H9 (cell line): ENCODE measurements around the gene KY. TPM values are rescaled to one million over a fixed set of nuclear protein-coding genes. Genes with fewer than 3 reads are reported as not detected.

Experiments
- DNase-seq: peaks from one replicate; pipeline ENCODE4 v3.0.0-alpha.2; 2017
- H2AFZ ChIP-seq: one replicate; pipeline ENCODE4 v1.6.1; 2013; ENCODE audit warnings: mild to moderate bottlenecking, low read length, control low read depth, moderate library complexity
- H2AK5ac ChIP-seq: 2 replicates; pipeline ENCODE4 v1.6.1; 2013; ENCODE audit warnings: low read length, control low read depth, mixed read lengths; ENCODE audit not compliant: insufficient read length
- H2BK120ac ChIP-seq: one replicate; pipeline ENCODE4 v1.6.1; 2013; ENCODE audit warnings: low read depth, mild to moderate bottlenecking, low read length, control low read depth, inconsistent platforms; ENCODE audit not compliant: poor library complexity, severe bottlenecking
- H2BK12ac ChIP-seq: 2 replicates; pipeline ENCODE4 v1.6.1; 2013; ENCODE audit warnings: low read length, control low read depth, mixed read lengths, low read depth; ENCODE audit not compliant: insufficient read length
- H2BK15ac ChIP-seq: 2 replicates; pipeline ENCODE4 v1.6.1; 2013; ENCODE audit warnings: low read depth, low read length, control low read depth
- H2BK20ac ChIP-seq: one replicate; pipeline ENCODE4 v1.6.1; 2013; ENCODE audit warnings: low read depth, mild to moderate bottlenecking, low read length, control low read depth, inconsistent platforms; ENCODE audit not compliant: poor library complexity, severe bottlenecking
- H2BK5ac ChIP-seq: 2 replicates; pipeline ENCODE4 v1.6.1; 2013; ENCODE audit warnings: low read length, control low read depth, mixed read lengths; ENCODE audit not compliant: insufficient read length
- H3K14ac ChIP-seq: 2 replicates; pipeline ENCODE4 v1.6.1; 2013; ENCODE audit warnings: low read length, control low read depth; ENCODE audit not compliant: insufficient read depth
- H3K18ac ChIP-seq: 2 replicates; pipeline ENCODE4 v1.6.1; 2013; ENCODE audit warnings: low read depth, mild to moderate bottlenecking, mixed read lengths, low read length, control low read depth; ENCODE audit not compliant: insufficient read length
- H3K23ac ChIP-seq: 2 replicates; pipeline ENCODE4 v1.6.1; 2013; ENCODE audit warnings: low read length, control low read depth, mixed read lengths, low read depth; ENCODE audit not compliant: insufficient read length
- H3K23me2 ChIP-seq: 2 replicates; pipeline ENCODE4 v1.6.1; 2013; ENCODE audit warnings: low read depth, mild to moderate bottlenecking, mixed read lengths, low read length, control low read depth; ENCODE audit not compliant: insufficient read length, poor library complexity, severe bottlenecking
- H3K27ac ChIP-seq: 2 replicates; pipeline ENCODE4 v1.5.1; 2013; ENCODE audit warnings: low read length, control low read depth, mixed read lengths, low read depth; ENCODE audit not compliant: insufficient read length
- H3K27me3 ChIP-seq: 2 replicates; pipeline ENCODE4 v1.6.1; 2013; ENCODE audit warnings: low read length, control low read depth, inconsistent platforms; ENCODE audit not compliant: insufficient read depth
- H3K4ac ChIP-seq: 2 replicates; pipeline ENCODE4 v1.6.1; 2013; ENCODE audit warnings: low read depth, mild to moderate bottlenecking, control low read depth, inconsistent platforms, low read length, moderate library complexity
- H3K4me1 ChIP-seq: 2 replicates; pipeline ENCODE4 v1.6.1; 2013; ENCODE audit warnings: low read length, control low read depth, inconsistent platforms; ENCODE audit not compliant: insufficient read depth
- H3K4me2 ChIP-seq: 2 replicates; pipeline ENCODE4 v1.6.1; 2013; ENCODE audit warnings: low read length, control low read depth, mixed read lengths; ENCODE audit not compliant: insufficient read length, insufficient read depth
- H3K56ac ChIP-seq: 2 replicates; pipeline ENCODE4 v1.6.1; 2013; ENCODE audit warnings: low read depth, mild to moderate bottlenecking, mixed read lengths, low read length, control low read depth; ENCODE audit not compliant: insufficient read length
- H3K79me1 ChIP-seq: 2 replicates; pipeline ENCODE4 v1.6.1; 2013; ENCODE audit warnings: low read depth, mild to moderate bottlenecking, moderate library complexity, low read length, control low read depth, inconsistent platforms; ENCODE audit not compliant: insufficient read depth, poor library complexity, severe bottlenecking
- H3K79me2 ChIP-seq: 2 replicates; pipeline ENCODE4 v1.6.1; 2013; ENCODE audit warnings: low read length, control low read depth, inconsistent platforms; ENCODE audit not compliant: insufficient read depth
- H3K9ac ChIP-seq: 2 replicates; pipeline ENCODE4 v1.6.1; 2013; ENCODE audit warnings: low read length, control low read depth, mixed read lengths; ENCODE audit not compliant: insufficient read length; ENCODE audit errors: extremely low read depth
- H3K9me3 ChIP-seq: one replicate; pipeline ENCODE4 v1.6.1; 2013; ENCODE audit warnings: low read depth, low read length, inconsistent platforms; ENCODE audit not compliant: control insufficient read depth
- H3T11ph ChIP-seq: one replicate; pipeline ENCODE4 v1.6.1; 2013; ENCODE audit warnings: mild to moderate bottlenecking, low read length, control low read depth, inconsistent platforms
- H4K20me1 ChIP-seq: one replicate; pipeline ENCODE4 v1.6.1; 2013; ENCODE audit not compliant: control insufficient read depth, insufficient read length, insufficient read depth
- H4K5ac ChIP-seq: 2 replicates; pipeline ENCODE4 v1.6.1; 2013; ENCODE audit warnings: low read depth, mild to moderate bottlenecking, mixed read lengths, low read length, control low read depth; ENCODE audit not compliant: insufficient read length
- H4K8ac ChIP-seq: replicated peaks from 2 replicates; pipeline ENCODE4 v1.6.1; 2013; ENCODE audit warnings: low read length, control low read depth, mixed read lengths, low read depth; ENCODE audit not compliant: insufficient read length
- H4K91ac ChIP-seq: 2 replicates; pipeline ENCODE4 v1.6.1; 2013; ENCODE audit warnings: low read depth, mild to moderate bottlenecking, moderate library complexity, mixed read lengths, low read length, control low read depth; ENCODE audit not compliant: insufficient read length
- H3K27ac Mint-ChIP-seq, 3 experiments: 2 replicates in 2 of 3; 3 replicates in 1 of 3; pipeline ENCODE4 v1.8.0; 2020 to 2021; ENCODE audit warnings: mixed read lengths in 3 of 3, mild to moderate bottlenecking in 1 of 3, moderate library complexity in 1 of 3
- H3K27me3 Mint-ChIP-seq: 2 replicates; pipeline ENCODE4 v1.8.0; 2021; ENCODE audit warnings: low read depth, mild to moderate bottlenecking, moderate library complexity, mixed read lengths
- H3K36me3 Mint-ChIP-seq, 3 experiments: 2 replicates in 2 of 3; 3 replicates in 1 of 3; pipeline ENCODE4 v1.8.0; 2020 to 2021; ENCODE audit warnings: low read depth in 3 of 3, mixed read lengths in 3 of 3; ENCODE audit not compliant: insufficient read depth in 1 of 3
- H3K4me1 Mint-ChIP-seq, 2 experiments: 2 replicates each; pipeline ENCODE4 v1.8.0; 2020; ENCODE audit warnings: mixed read lengths in 2 of 2
- H3K4me3 Mint-ChIP-seq, 2 experiments: 2 replicates in 1 of 2; 3 replicates in 1 of 2; pipeline ENCODE4 v1.8.0; 2020 to 2021; ENCODE audit warnings: mild to moderate bottlenecking in 2 of 2, mixed read lengths in 2 of 2, moderate library complexity in 1 of 2
- H3K9me3 Mint-ChIP-seq, 2 experiments: 2 replicates in 1 of 2; 3 replicates in 1 of 2; pipeline ENCODE4 v1.8.0; 2020; ENCODE audit warnings: mild to moderate bottlenecking in 2 of 2, mixed read lengths in 2 of 2, moderate library complexity in 1 of 2
- WGBS: extraction: QIAGEN DNeasy Blood & Tissue Kit; methylation state at CpG from one replicate; pipeline ENCODE4 v1.1.7; 2013; ENCODE audit warnings: missing lambda C conversion rate, low lambda C conversion rate, mixed read lengths; ENCODE audit not compliant: insufficient read length; ENCODE audit errors: extremely low coverage; 5-methylcytosine and 5-hydroxymethylcytosine counted together
- total RNA-seq: library from RNA; stranded (reverse); gene quantifications from 2 replicates; pipeline ENCODE4 v1.2.1, GENCODE V29; 2021
- TF ChIP-seq, protein P1 (sequence below): fragments of 200-600 bp; sonication (generic); conservative IDR thresholded peaks from 3 replicates; pipeline ENCODE4 v1.8.0; 2021; ENCODE audit warnings: antibody characterized with exemption, mild to moderate bottlenecking

KY gene
- total RNA-seq, 1 experiment from 2014 or later = not detected

DNA sequence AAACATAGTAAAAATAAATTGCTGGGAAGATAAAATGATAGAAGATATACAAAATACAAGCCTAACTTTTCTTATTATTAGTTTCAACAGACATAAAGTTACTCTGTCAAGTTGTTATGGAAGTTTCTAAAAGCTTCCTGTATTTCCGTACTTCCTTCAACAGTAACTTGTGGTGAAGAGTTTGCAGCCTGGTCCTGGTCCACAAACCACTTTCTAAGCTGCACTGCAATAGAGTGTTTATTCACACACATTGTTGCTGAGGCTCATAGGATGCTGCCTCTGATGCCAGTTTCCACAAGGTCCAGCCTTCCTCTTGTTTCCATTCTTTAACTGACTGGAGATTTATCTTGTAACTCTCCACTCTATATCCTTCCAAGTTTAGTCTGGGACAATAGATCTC is 39.4 kb upstream of the KY start:
- WGBS = no CpG with 5 or more reads among the region's 1 CpG
- no peak overlapping the region for H2BK15ac ChIP-seq
- H3K27me3 Mint-ChIP-seq = peaks cover 72% of the 10 kb centered on the region

More for the DNA sequence above, 39.4 kb upstream of the KY start:
- Mint-ChIP-seq H3K36me3 (no peaks in the 10 kb centered on the region), H3K27ac (no peak overlapping the region), H3K4me3 (no peak overlapping the region), H3K9me3 (no peaks in the 10 kb centered on the region), H3K4me1 (peaks cover 8 to 13% of the 10 kb centered on the region in 2 experiments)
- Histone ChIP-seq H3K27ac (no peak overlapping the region), H3K56ac (no peak overlapping the region), H4K5ac (no peak overlapping the region), H3K79me1 (no peaks in the 10 kb centered on the region), H3K79me2 (no peaks in the 10 kb centered on the region), H3K23me2 (no peaks in the 10 kb centered on the region), H3K4me2 (no peak overlapping the region), H3K4me1 (no peaks in the 10 kb centered on the region), H4K20me1 (no peaks in the 10 kb centered on the region), H2BK5ac (no peak overlapping the region), H2AFZ (no peak overlapping the region), H3K9me3 (no peaks in the 10 kb centered on the region), H3K14ac (no peak overlapping the region), H3K4ac (no peak overlapping the region), H3K18ac (no peak overlapping the region), H2BK20ac (no peak overlapping the region), H3K27me3 (peaks cover 10% of the 10 kb centered on the region; the same call in 1 of the 2 replicates), H4K91ac (no peak overlapping the region), H3T11ph (no peak overlapping the region), H2BK12ac (no peak overlapping the region), H4K8ac (no peak overlapping the region), H3K23ac (no peak overlapping the region), H2AK5ac (no peak overlapping the region), H2BK120ac (no peak overlapping the region), H3K9ac (no peak overlapping the region)
- TF ChIP-seq, protein P1, sequence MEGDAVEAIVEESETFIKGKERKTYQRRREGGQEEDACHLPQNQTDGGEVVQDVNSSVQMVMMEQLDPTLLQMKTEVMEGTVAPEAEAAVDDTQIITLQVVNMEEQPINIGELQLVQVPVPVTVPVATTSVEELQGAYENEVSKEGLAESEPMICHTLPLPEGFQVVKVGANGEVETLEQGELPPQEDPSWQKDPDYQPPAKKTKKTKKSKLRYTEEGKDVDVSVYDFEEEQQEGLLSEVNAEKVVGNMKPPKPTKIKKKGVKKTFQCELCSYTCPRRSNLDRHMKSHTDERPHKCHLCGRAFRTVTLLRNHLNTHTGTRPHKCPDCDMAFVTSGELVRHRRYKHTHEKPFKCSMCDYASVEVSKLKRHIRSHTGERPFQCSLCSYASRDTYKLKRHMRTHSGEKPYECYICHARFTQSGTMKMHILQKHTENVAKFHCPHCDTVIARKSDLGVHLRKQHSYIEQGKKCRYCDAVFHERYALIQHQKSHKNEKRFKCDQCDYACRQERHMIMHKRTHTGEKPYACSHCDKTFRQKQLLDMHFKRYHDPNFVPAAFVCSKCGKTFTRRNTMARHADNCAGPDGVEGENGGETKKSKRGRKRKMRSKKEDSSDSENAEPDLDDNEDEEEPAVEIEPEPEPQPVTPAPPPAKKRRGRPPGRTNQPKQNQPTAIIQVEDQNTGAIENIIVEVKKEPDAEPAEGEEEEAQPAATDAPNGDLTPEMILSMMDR = no peak
- DNase-seq = no peak
